Neural cell (in vitro differentiated cells): ENCODE results near the gene PARG. TPM values are rescaled to one million over a fixed set of nuclear protein-coding genes. Genes with fewer than 3 reads are reported as not detected.

Experiments
- H2AFZ ChIP-seq: fragments of 200-600, 300-800 bp; sonication (generic), shearing (Covaris generic); 2 replicates; pipeline ENCODE4 v1.6.0; 2014; ENCODE audit warnings: low read depth, mild to moderate bottlenecking, antibody characterized with exemption, low read length, moderate library complexity
- H3F3A ChIP-seq: fragments of 200-600 bp; shearing (Covaris generic); 2 replicates; pipeline ENCODE4 v1.6.1; 2016; ENCODE audit warnings: mild to moderate bottlenecking, moderate library complexity, mixed read lengths, antibody characterized with exemption, low read length; ENCODE audit not compliant: insufficient read depth, poor library complexity, severe bottlenecking
- H3K27ac ChIP-seq: fragments of 200-600, 300-800 bp; sonication (generic), shearing (Covaris generic); 2 replicates; pipeline ENCODE4 v1.5.1; 2014; ENCODE audit warnings: mild to moderate bottlenecking, low read length, moderate library complexity
- H3K27me3 ChIP-seq: fragments of 300-800, 200-600 bp; sonication (generic), shearing (Covaris generic); 2 replicates; pipeline ENCODE4 v1.6.0; 2014; ENCODE audit warnings: mild to moderate bottlenecking, low read depth, low read length, moderate library complexity; ENCODE audit not compliant: insufficient read depth
- H3K36me3 ChIP-seq: fragments of 300-800, 200-600 bp; sonication (generic), shearing (Covaris generic); 2 replicates; pipeline ENCODE4 v1.5.1; 2014; ENCODE audit warnings: mild to moderate bottlenecking, antibody characterized with exemption, low read length, moderate library complexity; ENCODE audit not compliant: insufficient read depth
- H3K4me2 ChIP-seq: fragments of 300-800, 200-600 bp; sonication (generic), shearing (Covaris generic); 2 replicates; pipeline ENCODE4 v1.6.0; 2014; ENCODE audit warnings: mild to moderate bottlenecking, low read length
- H3K4me3 ChIP-seq: fragments of 300-800, 200-600 bp; sonication (generic), shearing (Covaris generic); 2 replicates; pipeline ENCODE4 v1.5.1; 2014; ENCODE audit warnings: mild to moderate bottlenecking, low read length, moderate library complexity
- H3K79me2 ChIP-seq: fragments of 200-600 bp; shearing (Covaris generic); replicated peaks from 2 replicates; pipeline ENCODE4 v1.6.0; 2014; ENCODE audit warnings: mild to moderate bottlenecking, low read length, moderate library complexity; ENCODE audit not compliant: insufficient read depth
- H3K9ac ChIP-seq: fragments of 300-800, 200-600 bp; sonication (generic), shearing (Covaris generic); 2 replicates; pipeline ENCODE4 v1.6.1; 2016; ENCODE audit warnings: mild to moderate bottlenecking, low read length, mixed read lengths
- H3K9me2 ChIP-seq: fragments of 200-600 bp; shearing (Covaris generic); 2 replicates; pipeline ENCODE4 v1.6.1; 2016; ENCODE audit warnings: mild to moderate bottlenecking, low read length, mixed read lengths; ENCODE audit not compliant: insufficient read depth
- H3K9me3 ChIP-seq: fragments of 200-600, 300-800 bp; sonication (generic), shearing (Covaris generic); 2 replicates; pipeline ENCODE4 v1.6.1; 2016; ENCODE audit warnings: mild to moderate bottlenecking, mixed run types, low read length, moderate library complexity, mixed read lengths
- H4K20me1 ChIP-seq: fragments of 200-600 bp; shearing (Covaris generic); 2 replicates; pipeline ENCODE4 v1.6.1; 2016; ENCODE audit warnings: mild to moderate bottlenecking, mixed run types; ENCODE audit not compliant: insufficient read depth
- CTCF ChIP-seq: fragments of 450-650 bp; IDR thresholded peaks from 2 replicates; pipeline ENCODE4 v1.5.1; 2014; ENCODE audit warnings: antibody characterized with exemption, mild to moderate bottlenecking, moderate library complexity; ENCODE audit not compliant: poor library complexity, severe bottlenecking
- EP300 ChIP-seq: fragments of 450-650 bp; conservative IDR thresholded peaks from 2 replicates; pipeline ENCODE4 v1.6.1; 2014; ENCODE audit warnings: antibody characterized with exemption, mild to moderate bottlenecking, moderate library complexity; ENCODE audit not compliant: poor library complexity, severe bottlenecking
- EZH2 ChIP-seq: fragments of 200-600, 300-800 bp; shearing (Covaris generic), sonication (generic); IDR thresholded peaks from 2 replicates; pipeline ENCODE4 v1.6.1; 2014; ENCODE audit warnings: antibody characterized with exemption, low read length, borderline replicate concordance, mild to moderate bottlenecking; ENCODE audit not compliant: insufficient read depth, poor library complexity, severe bottlenecking
- MXI1 ChIP-seq: fragments of 450-650 bp; conservative IDR thresholded peaks from 2 replicates; pipeline ENCODE4 v1.6.1; 2014; ENCODE audit warnings: antibody characterized with exemption, mild to moderate bottlenecking; ENCODE audit not compliant: poor library complexity, severe bottlenecking
- POLR2AphosphoS5 ChIP-seq: IDR thresholded peaks from 2 replicates; pipeline ENCODE4 v1.6.1; 2012
- RAD21 ChIP-seq: fragments of 450-650 bp; conservative IDR thresholded peaks from 2 replicates; pipeline ENCODE4 v1.6.1; 2014; ENCODE audit warnings: antibody characterized with exemption, mild to moderate bottlenecking, moderate library complexity
- REST ChIP-seq: IDR thresholded peaks from 2 replicates; pipeline ENCODE4 v1.6.1; 2012; ENCODE audit warnings: borderline replicate concordance
- SMC3 ChIP-seq: fragments of 450-650 bp; conservative IDR thresholded peaks from 2 replicates; pipeline ENCODE4 v1.6.1; 2014; ENCODE audit warnings: antibody characterized with exemption, mild to moderate bottlenecking, moderate library complexity; ENCODE audit not compliant: poor library complexity
- TAF1 ChIP-seq: IDR thresholded peaks from 2 replicates; pipeline ENCODE4 v1.6.1; 2012; ENCODE audit warnings: low read depth
- polyA plus RNA-seq: library from polyadenylated mRNA; depleted of rRNA; stranded (reverse); fragments of >200 nt; gene quantifications from 2 replicates; pipeline ENCODE4 v1.2.3, GENCODE V29; 2014

The PARG gene
- polyA plus RNA-seq, 1 donor from 2014 or later = 36.0 TPM

- no peaks in the 10 kb centered on the region for H3K9me2 ChIP-seq
- no peaks in the 10 kb centered on the region for H3F3A ChIP-seq
- H3K27me3 ChIP-seq = no peaks in the 10 kb centered on the region
- no peaks in the 10 kb centered on the region for H3K9me3 ChIP-seq
- no peaks in the 10 kb centered on the region for H3K79me2 ChIP-seq
- no peak overlapping the region for H3K4me2 ChIP-seq
- no peak overlapping the region for H2AFZ ChIP-seq
- no peak overlapping the region for H3K9ac ChIP-seq
- H4K20me1 ChIP-seq = no peaks in the 10 kb centered on the region
- no peaks in the 10 kb centered on the region for H3K36me3 ChIP-seq
- no peak for TF ChIP-seq RAD21
- H3K4me3 ChIP-seq = no peak overlapping the region
- no peak overlapping the region for H3K27ac ChIP-seq
Observed at GRCh38 chr10:49803988-49804387, 137.8 kb downstream of the PARG start.

- H3F3A ChIP-seq = no peaks in the 10 kb centered on the region
- no peaks in the 10 kb centered on the region for H3K9me2 ChIP-seq
- H4K20me1 ChIP-seq = no peaks in the 10 kb centered on the region
- H3K4me3 ChIP-seq = no peak overlapping the region
- no peaks in the 10 kb centered on the region for H3K79me2 ChIP-seq
- no peak overlapping the region for H3K27ac ChIP-seq
- no peak overlapping the region for H3K9ac ChIP-seq
- no peaks in the 10 kb centered on the region for H3K9me3 ChIP-seq
- H3K4me2 ChIP-seq = no peak overlapping the region
- H3K27me3 ChIP-seq = no peaks in the 10 kb centered on the region
- TF ChIP-seq POLR2AphosphoS5 (no peak), MXI1 (no peak), RAD21 (no peak), SMC3 (no peak), EZH2 (no peak), CTCF (no peak), TAF1 (no peak), EP300 (no peak), REST (no peak)
- H2AFZ ChIP-seq = no peak overlapping the region
- no peaks in the 10 kb centered on the region for H3K36me3 ChIP-seq
Observed at GRCh38 chr10:49798275-49798674, 143.6 kb downstream of the PARG start.

GRCh38 chr10:49791100-49791499, 150.7 kb downstream of the PARG start:
- Histone ChIP-seq H3K27ac (no peak overlapping the region), H3K79me2 (no peaks in the 10 kb centered on the region), H4K20me1 (no peaks in the 10 kb centered on the region), H3F3A (no peaks in the 10 kb centered on the region), H3K4me3 (no peak overlapping the region), H3K36me3 (no peaks in the 10 kb centered on the region), H2AFZ (no peak overlapping the region), H3K27me3 (no peaks in the 10 kb centered on the region), H3K9me2 (no peaks in the 10 kb centered on the region), H3K4me2 (no peak overlapping the region), H3K9ac (no peak overlapping the region), H3K9me3 (no peaks in the 10 kb centered on the region)
- TF ChIP-seq SMC3 (no peak), TAF1 (no peak), MXI1 (no peak), POLR2AphosphoS5 (no peak)
